Measurements from ENCODE around the gene ARHGAP12.
A peak's percentile ranks its signal among the peaks of the same experiment; 100 is the strongest.

Gene ARHGAP12

DNA sequence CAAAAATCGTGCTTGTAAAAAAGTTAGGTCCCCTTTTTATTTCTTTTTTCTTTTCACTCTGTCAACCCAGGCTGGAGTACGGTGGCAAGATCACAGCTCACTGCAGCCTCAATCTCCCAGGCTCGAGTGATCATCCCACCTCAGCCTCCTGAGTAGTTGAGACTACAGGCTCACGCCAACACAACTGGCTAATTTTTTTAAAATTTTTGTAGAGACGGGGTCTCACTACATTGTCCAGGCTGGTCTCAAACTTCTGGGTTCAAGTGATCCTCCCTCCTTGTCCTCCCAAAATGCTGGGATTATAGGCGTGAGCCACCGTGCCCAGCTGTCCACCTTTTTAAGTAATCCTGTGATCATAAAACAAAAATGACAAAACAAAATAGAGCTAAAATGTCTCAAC is 19.4 kb upstream of the ARHGAP12 start:
- DNase-seq, result no peak

DNA sequence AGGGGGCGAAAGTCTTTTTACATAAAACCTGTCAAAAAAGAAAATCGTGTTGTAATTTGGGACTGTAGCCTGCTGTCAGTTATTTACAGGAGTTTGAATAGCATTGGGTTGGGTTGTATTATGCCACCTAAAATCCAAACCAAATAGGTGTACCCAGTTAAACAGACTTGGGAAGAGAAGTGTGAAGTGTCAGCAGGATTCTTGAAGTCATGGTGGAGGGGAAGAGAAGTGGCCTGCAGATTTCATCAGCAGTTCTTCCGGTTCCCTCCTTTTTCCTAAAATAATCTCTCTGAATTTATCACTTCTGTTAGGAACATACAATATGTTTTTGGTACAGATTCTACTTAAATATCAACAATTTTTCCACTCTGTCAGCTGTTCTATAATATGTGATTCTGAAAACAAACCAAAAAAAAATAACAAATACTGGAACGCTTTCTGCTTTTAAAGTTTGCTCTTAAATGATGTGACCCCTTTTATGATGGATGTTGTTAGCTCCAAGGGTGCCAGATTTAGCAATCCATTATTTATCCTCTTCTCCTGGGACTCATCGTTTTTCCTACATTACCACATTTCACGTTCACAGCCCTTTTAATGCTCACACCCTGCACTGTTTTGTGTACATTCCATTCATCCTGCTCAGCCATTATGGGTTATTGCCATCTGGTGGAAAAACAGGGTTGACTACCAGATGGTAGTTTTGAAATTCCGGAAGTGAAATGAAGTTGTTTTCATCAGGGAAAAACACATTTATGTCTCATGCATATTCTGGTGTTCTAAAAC is 18.7 kb upstream of the ARHGAP12 start:
- DNase-seq, result no peak

DNA sequence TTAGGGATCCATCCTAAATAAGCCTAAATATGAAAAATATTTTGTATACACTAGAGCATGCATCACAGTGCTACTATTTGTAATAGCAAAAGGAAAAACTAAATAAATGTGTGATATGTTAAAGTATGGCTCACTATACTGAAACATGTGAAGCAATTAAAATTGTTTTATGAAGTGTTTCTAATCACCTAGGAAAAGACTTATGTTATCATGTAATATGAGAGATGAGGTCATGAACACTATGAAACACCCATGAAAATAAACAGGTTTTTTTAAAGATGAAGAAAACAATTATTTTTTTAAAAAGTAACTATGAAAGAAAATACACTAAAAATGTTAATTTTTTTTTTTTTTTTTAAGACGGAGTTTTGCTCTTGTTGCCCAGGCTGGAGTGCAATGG is 16.8 kb upstream of the ARHGAP12 start:
- DNase-seq, result no peak

DNA sequence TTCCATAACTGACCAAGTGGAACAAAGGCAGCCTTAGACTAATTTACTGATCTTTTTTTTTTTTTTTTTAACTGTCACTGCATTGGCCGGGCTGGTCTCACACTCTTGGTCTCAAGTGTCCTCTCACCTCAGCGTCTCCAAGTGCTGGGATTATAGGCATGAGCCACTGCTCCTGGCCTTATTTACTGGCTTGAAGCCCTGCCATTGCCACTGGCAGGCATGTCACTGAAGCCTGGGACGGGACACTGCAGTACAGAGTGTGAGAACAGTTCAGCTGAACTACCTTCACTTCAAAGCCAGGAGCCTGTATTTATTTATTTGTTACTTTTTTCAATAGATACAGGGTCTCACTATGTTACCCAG is 15.4 kb upstream of the ARHGAP12 start:
- DNase-seq, result no peak

DNA sequence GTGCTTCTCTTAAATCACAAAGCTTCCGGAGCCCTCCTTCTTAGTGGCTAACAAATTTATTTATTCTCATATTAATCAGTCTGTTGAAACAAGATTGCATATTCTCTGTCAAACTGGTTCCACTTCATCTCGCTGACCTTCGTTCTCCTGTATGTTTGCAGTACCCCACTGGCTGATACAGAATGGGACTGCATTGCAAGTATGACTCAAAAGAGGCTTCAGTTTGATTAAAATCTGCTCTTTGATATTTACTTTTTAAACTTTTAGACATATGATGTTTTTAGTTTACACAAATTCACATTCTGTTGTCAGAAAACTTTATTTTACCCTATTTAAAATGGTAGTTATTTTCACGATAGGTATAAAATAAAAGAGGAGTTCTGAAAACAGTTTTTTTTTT is 14.3 kb upstream of the ARHGAP12 start:
- DNase-seq, result no peak

DNA sequence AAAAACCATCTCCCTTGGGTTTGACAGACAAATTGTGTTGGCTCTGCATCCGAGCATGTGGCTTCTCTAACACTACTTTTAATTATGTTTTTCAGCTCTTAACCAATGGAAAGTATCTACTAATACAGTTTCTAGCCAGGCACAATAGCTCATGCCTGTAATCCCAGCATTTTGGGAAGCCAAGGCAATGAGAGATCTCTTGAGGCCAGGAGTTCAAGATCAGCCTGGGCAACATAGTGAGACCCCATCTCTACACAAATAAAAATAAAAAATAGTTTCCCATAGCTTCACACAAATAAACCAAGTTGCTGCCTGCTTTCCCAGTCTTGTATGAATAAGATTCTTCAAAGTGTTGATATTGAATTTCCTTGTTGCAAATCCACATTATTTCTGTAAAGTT is 13.8 kb upstream of the ARHGAP12 start:
- no peak for DNase-seq

DNA sequence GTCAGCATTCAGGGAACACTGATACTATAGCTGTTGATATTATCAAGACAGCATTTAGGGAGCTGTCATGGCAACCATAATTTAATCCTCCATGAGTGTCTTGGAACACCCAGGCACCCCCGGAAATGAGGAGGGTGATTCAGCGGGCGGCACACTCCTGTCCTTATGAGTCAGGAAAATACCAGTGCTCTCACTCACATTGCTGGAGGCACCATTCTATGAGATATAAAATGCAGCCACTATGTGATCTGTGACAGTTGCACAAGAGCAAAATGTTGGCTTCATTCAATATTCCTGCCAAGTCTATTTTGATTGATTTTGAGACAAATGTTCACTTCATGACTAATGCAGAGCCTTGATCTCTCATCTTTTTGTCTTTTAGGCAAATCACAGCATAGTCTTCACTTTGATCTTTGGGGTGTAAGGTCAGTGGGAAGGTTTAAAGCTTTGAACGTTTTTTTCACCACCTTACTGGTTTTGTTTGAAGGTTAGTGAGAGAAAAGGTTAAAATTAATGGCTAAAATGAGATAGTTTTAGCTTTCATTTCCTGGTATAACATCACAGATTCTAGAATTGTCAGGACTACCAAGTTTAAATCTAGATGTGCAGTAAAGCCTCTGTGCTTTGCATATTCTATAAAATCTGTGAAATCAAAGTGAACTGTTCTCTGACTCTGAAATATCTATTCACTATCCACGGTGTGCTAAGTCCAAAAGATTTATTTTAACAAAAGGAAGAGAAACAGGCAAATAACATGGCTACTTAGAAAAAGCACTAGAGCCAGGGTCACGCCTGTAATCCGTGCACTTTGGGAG is 12.4 kb upstream of the ARHGAP12 start:
- DNase-seq, result no peak

DNA sequence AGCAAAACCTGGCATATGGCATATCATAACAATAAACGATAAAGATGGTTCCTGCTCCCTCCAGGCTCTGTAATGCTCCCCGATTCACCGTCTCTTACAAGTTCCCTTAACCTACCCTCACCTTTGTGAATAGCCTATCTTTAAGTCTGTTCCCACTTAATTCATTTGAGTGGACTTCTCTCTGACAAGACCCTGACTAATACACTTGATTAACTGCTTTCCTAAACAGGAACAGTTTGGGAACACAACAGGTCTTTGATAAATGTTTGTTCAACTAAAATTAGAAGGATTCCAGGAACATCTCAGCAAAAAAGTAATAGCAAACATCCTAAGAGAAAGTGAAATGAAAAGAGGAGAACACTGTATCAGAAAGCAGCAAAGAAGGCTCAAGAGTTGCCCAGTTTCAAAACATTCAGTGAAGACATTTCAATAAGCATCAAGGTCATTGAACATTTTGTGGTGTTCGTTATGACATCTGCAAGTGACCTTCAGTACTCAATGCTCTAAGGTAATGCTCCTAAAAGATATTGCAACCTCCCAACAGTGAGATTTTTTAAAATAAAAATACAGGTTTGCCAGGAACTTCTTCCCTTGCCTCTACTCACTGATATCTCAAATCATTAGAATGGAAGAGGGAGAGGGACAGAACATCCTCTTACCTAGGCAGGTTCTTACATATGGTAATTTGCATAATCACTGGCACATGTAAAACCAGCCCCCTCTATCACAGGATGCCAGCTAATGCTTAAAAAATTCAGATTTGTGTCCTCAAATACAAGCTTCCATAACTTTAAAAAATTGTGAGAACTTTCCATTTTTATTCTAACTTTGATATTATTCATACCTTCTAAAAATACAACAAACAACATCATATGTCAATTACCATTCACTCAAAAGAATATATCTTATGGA is 11.4 kb upstream of the ARHGAP12 start:
- DNase-seq, result no peak

DNA sequence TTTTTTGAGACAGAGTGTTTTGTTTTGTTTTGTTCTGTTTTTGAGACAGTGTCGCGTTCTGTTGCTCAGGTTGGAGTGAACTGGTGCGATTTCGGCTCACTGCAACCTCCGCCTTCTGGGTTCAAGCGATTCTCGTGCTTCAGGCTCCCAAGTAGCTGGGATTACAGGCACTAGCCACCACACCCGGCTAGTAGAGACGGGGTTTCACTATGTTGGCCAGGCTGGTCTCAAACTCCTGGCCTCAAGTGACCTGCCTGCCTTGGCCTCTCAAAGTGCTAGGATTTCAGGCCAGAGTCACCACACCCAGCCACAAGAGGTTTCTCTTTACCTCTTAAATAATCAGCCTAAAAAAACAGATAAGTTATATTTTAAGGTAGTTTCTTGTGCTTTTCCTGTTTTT is 8.7 kb upstream of the ARHGAP12 start:
- no peak for DNase-seq

DNA sequence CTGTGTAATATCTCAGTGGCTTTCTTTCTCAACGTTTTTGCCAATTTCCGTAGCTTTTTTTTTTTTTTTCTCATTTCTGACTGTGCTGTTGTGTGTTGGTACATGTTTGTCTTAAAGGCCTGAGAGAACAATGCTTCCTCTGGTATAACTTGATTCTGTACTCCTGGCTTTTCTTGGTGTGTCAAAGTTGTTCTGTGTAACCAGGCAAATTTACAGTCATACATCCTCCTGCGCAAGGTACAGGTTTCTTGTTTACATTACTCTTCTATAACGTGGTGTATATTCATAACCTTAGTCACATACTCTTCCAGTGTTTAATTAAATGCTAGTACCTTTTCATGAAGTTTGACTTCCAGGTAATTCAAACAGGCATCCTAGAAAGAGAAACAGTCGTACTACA is 8.3 kb upstream of the ARHGAP12 start:
- no peak for DNase-seq

DNA sequence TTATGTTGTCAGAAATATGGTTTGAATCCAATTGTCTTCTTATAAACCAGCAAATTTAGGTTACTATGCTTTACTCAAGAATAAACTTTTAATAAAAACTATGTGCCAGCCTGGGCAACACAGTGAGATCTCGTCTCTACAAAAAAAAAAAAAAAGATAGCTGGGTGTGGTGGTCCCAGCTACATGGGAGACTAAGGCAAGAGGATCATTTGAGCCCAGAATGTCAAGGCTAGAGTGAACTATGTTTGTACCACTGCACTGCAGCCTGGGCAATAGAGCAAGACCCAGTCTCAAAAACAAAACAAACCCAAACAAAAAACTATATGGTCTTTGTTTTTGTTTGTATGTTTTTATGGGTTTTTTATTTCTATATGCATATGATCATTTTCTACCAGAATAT is 7.5 kb upstream of the ARHGAP12 start:
- DNase-seq, result no peak

DNA sequence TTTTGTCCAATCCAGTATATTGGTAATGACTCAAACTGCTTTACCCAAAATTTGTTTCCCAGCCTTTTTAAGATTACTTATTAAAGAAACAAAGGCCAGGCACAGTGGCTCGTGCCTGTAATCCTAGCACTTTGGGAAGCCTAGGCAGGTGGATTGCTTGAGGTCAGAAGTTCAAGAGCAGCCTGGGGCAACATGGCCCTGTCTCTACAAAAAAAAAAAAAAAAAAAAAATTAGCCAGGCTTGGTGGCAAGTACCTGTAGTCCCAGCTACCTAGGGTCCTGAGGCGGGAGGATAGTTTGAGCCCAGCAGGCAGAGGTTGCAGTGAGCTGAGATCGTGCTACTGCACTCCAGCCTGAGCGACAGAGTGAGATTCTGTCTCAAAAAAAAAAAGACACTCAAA is 7.0 kb upstream of the ARHGAP12 start:
- no peak for DNase-seq

DNA sequence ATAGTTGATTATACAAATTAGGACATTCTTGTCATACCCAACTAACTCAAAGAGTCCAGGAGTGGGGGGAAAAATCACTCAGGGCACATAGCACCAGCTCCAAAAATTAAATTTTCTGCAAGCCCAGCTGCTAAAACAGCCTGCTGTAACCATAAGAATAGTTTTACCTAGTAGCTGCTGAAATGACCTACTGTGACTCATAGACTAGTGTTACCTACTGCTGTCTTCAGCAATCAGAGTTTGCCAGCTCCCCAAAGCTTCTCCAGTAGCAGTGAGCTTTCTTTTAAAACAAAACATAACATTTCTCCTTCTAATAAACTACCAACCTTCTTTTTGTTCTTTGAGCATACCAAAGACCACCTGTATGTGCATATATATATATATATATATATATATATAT is 4.2 kb upstream of the ARHGAP12 start:
- no peak for DNase-seq

DNA sequence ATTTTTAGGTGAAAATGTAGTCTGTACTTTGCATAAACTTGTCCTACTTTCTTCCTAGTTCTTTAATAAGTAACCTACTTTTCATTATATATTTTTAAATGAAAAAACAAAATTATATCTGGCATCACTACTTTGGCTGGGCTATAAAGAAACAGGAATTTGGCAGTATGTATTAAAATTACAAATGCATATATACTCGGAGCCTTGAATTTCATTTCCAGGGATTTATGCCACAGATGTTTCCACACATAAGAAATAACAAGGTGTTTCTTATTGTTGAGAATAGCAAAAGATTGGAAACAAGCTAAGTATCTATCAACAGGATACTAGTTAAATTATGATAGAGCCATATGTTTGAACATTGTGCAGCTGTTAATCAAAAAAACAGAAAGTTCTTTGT is 2.2 kb upstream of the ARHGAP12 start:
- DNase-seq, result no peak

DNA sequence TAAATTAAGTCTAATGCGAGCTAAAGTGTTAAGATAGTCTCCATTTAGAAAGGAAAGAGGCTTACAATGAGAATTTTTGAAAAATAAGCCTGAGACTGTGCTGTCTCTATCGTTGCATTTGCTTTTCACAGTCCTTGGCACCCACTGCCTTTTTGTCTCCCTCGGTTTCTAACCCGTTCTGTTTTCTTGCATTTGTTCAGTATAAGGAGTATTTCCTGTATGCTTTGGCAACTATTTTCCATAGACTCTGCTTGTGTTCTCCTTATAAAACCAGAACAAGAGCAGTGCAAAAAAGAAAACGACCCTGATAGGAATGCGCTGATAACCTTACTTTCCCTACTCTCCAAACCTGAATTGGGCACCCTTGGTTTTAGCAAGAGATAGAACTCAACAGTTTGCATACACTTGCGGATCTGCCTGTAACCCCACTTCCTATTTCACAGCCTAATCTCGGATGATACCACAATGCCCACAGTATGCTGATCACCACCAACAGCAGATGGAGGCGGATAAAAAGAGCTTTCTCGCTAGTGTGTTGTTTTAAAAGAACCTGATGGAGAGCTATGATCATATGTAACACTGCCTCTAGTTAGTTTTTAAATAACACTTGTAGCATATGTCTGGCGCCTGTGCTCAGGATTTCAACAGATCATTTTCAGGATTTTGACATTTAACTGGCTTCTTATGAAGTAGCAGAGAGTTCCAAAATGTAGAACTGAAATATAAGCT is 1.6 kb upstream of the ARHGAP12 start:
- DNase-seq, result peak; percentile 18

DNA sequence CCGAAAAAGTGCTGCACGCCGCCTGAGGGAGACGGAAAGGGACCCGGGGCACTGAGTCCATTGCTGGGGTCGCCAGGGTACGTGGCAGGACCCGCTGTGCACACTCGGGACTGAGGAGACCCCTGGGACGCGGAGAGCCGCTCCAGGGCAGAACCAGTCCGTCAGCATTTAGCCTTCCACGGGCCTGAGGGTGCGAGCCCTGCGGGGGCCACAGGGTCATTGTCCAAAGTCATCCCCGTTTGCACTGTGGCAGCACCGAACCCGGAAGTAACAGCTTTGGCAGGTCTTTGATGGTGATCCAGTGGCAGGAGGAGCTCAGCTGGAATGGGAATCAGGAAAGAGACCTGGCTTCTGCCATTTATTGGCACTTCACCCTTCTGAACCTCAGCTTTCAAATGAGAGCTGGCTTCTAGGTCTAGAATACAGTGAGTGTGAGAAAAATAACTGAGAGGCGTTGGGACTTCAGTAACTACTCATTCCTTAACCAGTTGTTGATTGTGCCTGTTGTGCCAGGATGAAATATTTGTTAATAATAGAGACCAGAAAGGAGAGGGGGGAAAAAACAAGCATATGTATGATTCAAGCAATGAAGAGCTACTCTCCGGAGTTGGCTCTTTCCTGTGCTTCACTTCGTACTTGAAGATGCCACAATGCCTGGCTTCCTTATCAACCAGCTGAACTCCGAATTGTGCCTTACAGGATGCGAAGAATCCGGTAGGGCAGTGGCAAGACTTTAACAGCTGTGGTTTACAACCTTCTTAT is 811 bp upstream of the ARHGAP12 start:
- peak; percentile 16 for DNase-seq

DNA sequence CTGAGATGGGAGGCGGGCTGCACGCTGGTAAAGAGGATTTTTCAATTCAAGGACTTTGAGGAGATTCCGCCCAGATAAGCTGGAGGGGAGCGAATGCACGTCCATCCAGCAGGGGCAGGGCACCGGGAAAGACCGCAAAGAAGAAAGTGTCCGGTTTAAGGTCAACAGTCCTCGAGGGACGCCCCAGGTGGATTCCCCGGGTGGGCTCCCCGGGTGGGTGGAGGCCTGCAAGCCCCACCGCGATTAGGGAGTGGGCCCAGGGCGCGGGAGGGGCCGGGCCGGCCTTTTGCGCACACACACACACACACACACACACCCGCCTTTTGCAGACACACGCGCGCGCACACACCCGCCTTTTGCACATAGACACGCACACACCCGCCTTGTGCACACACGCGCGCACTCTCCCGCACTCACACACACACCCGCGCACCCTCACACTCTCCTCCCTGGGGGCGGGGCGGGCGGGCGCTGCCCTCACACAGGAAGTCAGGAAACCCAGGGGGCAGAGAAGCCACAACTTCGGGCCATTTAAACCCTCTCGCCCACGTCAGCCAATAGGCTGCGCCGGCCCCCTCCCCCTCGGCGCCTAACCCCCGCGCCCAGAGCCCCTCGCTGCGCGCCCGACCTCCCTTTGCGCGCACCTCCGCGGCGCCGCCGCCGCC is 615 bp downstream of the ARHGAP12 start:
- DNase-seq, result peak; percentile 25

DNA sequence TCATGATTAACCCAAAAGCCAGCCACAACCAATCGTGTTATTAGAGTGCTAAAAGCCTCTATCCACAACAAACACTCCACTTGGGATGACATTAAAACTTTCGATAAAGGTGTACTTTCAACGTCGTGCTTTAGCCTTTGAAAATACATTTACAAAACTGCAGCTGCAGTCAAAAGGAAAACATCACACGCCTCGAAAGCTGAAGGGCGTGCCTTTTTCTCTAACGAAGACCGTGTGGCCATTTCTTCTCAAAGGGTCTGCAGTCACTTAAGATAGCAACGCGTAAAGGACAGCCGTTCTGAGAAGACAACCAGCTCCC is 1.1 kb downstream of the ARHGAP12 start:
- DNase-seq, result no peak

DNA sequence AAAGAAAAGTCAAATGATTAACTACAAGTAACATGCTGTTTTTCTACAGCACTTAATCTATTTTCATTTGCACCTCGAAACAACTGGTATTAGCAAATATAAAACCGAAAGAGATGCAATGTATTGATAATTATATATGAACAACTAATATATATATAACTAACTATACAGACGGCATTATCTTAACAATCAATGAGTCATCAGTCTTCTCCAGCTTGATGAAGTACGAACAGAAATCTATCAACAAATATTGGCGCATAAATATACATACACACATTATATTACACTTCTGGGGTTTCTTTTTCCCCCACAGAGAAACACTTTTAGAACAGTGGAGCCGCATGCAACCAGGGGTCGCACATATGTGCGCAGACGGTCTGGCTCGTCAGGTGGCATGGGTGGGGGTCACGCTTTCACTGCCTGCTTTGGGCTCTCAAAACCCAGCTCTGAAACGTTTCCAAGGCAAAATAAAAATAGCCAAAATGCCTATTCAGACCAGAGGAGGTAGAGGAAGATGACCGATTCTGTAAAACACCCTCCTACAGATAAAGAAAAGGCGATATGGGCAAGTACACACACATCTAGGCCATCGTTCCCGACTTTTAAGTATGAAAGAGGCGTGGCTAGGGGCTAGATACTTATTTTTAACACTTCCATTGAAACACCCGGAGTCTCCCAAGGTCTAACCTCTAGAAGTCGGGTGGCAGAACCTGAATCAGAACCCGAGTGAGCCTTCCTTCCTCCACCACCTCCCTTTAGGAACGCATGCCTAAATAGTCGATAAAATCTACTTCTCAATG is 1.7 kb downstream of the ARHGAP12 start:
- no peak for DNase-seq

DNA sequence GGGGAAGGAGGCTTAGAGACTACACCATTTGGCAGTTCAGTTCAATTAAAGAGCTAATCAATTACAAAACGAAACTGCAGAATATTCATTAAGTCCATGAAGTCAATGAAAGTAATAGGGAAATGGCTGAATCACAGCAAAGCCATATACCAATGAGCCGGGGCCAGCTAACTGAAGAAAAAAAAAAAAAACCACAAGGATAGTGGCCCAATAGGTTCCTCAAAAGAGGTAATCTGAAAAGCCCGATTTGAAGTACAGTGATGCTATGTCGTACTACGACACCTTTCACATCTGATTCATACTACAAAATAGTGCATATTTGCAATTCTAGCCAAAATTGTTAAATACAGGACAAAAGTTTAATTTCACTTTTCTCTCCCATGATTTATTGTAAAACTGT is 2.5 kb downstream of the ARHGAP12 start:
- no peak for DNase-seq

DNA sequence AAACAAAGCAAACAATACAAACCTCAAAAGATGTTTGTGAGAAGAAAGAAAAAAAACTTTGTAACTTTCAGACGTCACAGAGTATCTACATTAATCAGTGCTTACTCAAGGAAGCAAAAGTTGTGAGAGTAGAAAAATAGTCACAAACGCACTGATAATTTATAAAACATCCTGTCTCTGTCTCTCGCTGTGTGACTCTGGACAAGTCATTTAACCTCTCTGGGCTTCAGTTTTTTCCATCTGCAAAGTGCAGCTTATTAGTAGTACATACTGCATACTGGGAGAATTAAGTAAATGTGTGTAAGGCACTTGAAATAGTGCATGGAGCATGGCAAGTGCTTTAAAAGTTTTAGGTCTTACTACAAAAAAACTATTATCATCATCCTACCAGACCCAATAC is 3.8 kb downstream of the ARHGAP12 start:
- DNase-seq, result no peak
